ENCODE data around the gene VSNL1.

- no peak for TF ChIP-seq EP300 (IDR thresholded peaks at IDR 0.05)
- TF ChIP-seq CTCF (IDR thresholded peaks at IDR 0.05): no peak
Observed at GRCh38 chr2:17621781-17622180, 81.3 kb downstream of the VSNL1 start.
